Activated CD8-positive, alpha-beta T cell treated with anti-CD3 and anti-CD28 coated beads, Interleukin-2, amount 10 ng/mL, durations not matched to agents 7 days and 5 days (primary cell): ENCODE measurements around the gene CHML. TPM values are rescaled to one million over a fixed set of nuclear protein-coding genes. Genes with fewer than 3 reads are reported as not detected.

Experiments used
- ATAC-seq: fragments of 150-1000 bp; cut with Tn5 transposase; one replicate; pipeline ENCODE4 v1.10.0; 2021; ENCODE audit warnings: moderate library complexity
- CTCF ChIA-PET: fragments of 350-600 bp; sonication (Branson Sonifier 250); formaldehyde crosslinking; loops from one replicate; lab custom pipeline; 2021; ENCODE audit warnings: antibody characterized with exemption; lab: Charles Lee
- POLR2A ChIA-PET: fragments of 350-600 bp; sonication (Branson Sonifier 250); formaldehyde crosslinking; loops from one replicate; lab custom pipeline; 2021; ENCODE audit warnings: antibody characterized with exemption; lab: Charles Lee
- DNase-seq: peaks from one replicate; pipeline ENCODE4 v3.0.0-alpha.2; 2020
- H3K27ac Mint-ChIP-seq: one replicate; pipeline ENCODE4 v1.8.0; 2021; ENCODE audit warnings: mild to moderate bottlenecking, mixed read lengths
- H3K27me3 Mint-ChIP-seq: one replicate; pipeline ENCODE4 v1.8.0; 2021; ENCODE audit warnings: low read depth, mixed read lengths
- H3K36me3 Mint-ChIP-seq: one replicate; pipeline ENCODE4 v1.8.0; 2021; ENCODE audit warnings: low read depth, mixed read lengths
- H3K4me1 Mint-ChIP-seq: one replicate; pipeline ENCODE4 v1.8.0; 2021; ENCODE audit warnings: low read depth, mixed read lengths
- H3K4me3 Mint-ChIP-seq: one replicate; pipeline ENCODE4 v1.8.0; 2021; ENCODE audit warnings: mild to moderate bottlenecking, mixed read lengths
- H3K9me3 Mint-ChIP-seq: one replicate; pipeline ENCODE4 v1.8.0; 2022; ENCODE audit warnings: mixed read lengths; ENCODE audit not compliant: insufficient read depth
- total RNA-seq, 2 experiments: library from RNA; stranded (reverse); gene quantifications; one replicate each; pipeline ENCODE4 v1.2.3, GENCODE V29; 2021

The CHML gene
- total RNA-seq, 2 experiments from 2014 or later, result 18.2 to 18.7 TPM

- Mint-ChIP-seq H3K4me3 (no peak overlapping the region), H3K9me3 (no peaks in the 10 kb centered on the region), H3K4me1 (peaks cover 46% of the 10 kb centered on the region), H3K36me3 (peaks cover 51% of the 10 kb centered on the region), H3K27ac (no peak overlapping the region), H3K27me3 (no peaks in the 10 kb centered on the region)
- DNase-seq (no peak), ATAC-seq (no peak)
- ChIA-PET POLR2A (no interaction called here), CTCF (interaction anchor here (1.5 kb wide), 1 partner anchor 212 kb away, joined by 4 read pairs; the partner anchor contains the start of gene EXO1)
Measured at GRCh38 chr1:241635556-241636152, 4.5 kb downstream of the CHML start.

GRCh38 chr1:241632987-241633386 lies 7.2 kb downstream of the CHML start:
- no peaks in the 10 kb centered on the region for H3K9me3 Mint-ChIP-seq
- H3K36me3 Mint-ChIP-seq, result peaks cover 44% of the 10 kb centered on the region
- DNase-seq (no peak), ATAC-seq (no peak)
- H3K27me3 Mint-ChIP-seq, result no peaks in the 10 kb centered on the region
- POLR2A ChIA-PET, result no interaction called here
- no peak overlapping the region for H3K4me3 Mint-ChIP-seq
- H3K27ac Mint-ChIP-seq, result no peak overlapping the region
- H3K4me1 Mint-ChIP-seq, result peaks cover 42% of the 10 kb centered on the region
- CTCF ChIA-PET, result interaction anchor here (1.3 kb wide), 1 partner anchor 22 kb away, joined by 5 read pairs; no protein-coding TSS in a partner anchor

GRCh38 chr1:241631674-241632073 lies 8.5 kb downstream of the CHML start:
- H3K36me3 Mint-ChIP-seq, result peaks cover 34% of the 10 kb centered on the region
- CTCF ChIA-PET, result no interaction called here
- H3K4me3 Mint-ChIP-seq, result peak overlapping the region; percentile 30
- DNase-seq (no peak), ATAC-seq (no peak)
- H3K27me3 Mint-ChIP-seq, result no peaks in the 10 kb centered on the region
- peaks cover 35% of the 10 kb centered on the region for H3K4me1 Mint-ChIP-seq
- POLR2A ChIA-PET, result no interaction called here
- no peaks in the 10 kb centered on the region for H3K9me3 Mint-ChIP-seq
- no peak overlapping the region for H3K27ac Mint-ChIP-seq

- ChIA-PET POLR2A (no interaction called here), CTCF (no interaction called here)
- Mint-ChIP-seq H3K4me1 (peaks cover 34% of the 10 kb centered on the region), H3K9me3 (no peaks in the 10 kb centered on the region), H3K27ac (no peak overlapping the region), H3K36me3 (peaks cover 30% of the 10 kb centered on the region), H3K27me3 (no peaks in the 10 kb centered on the region), H3K4me3 (no peak overlapping the region)
- ATAC-seq (no peak), DNase-seq (no peak)
Measured at GRCh38 chr1:241630899-241631298, 9.3 kb downstream of the CHML start.

GRCh38 chr1:241630476-241630875 lies 9.7 kb downstream of the CHML start:
- DNase-seq (no peak), ATAC-seq (no peak)
- Mint-ChIP-seq H3K27ac (no peak overlapping the region), H3K36me3 (peaks cover 28% of the 10 kb centered on the region), H3K4me3 (no peak overlapping the region), H3K27me3 (no peaks in the 10 kb centered on the region), H3K9me3 (no peaks in the 10 kb centered on the region), H3K4me1 (peaks cover 30% of the 10 kb centered on the region)
- POLR2A ChIA-PET, result no interaction called here
- CTCF ChIA-PET, result interaction anchor here (1.5 to 1.9 kb wide), 3 partner anchors 10 to 25 kb away, joined by 3 to 8 read pairs (median 7); partner anchors contain the start of genes CHML and OPN3

GRCh38 chr1:241630005-241630404 lies 10.2 kb downstream of the CHML start:
- H3K4me3 Mint-ChIP-seq, result no peak overlapping the region
- ATAC-seq (no peak), DNase-seq (no peak)
- POLR2A ChIA-PET, result no interaction called here
- peaks cover 25% of the 10 kb centered on the region for H3K4me1 Mint-ChIP-seq
- no peaks in the 10 kb centered on the region for H3K27me3 Mint-ChIP-seq
- H3K27ac Mint-ChIP-seq, result no peak overlapping the region
- H3K9me3 Mint-ChIP-seq, result no peaks in the 10 kb centered on the region
- CTCF ChIA-PET, result interaction anchor here (1.5 to 1.9 kb wide), 4 partner anchors 10 to 24 kb away, joined by 3 to 8 read pairs (median 5); partner anchors contain the start of genes CHML and OPN3
- peaks cover 23% of the 10 kb centered on the region for H3K36me3 Mint-ChIP-seq

GRCh38 chr1:241627453-241628259 lies 12.5 kb downstream of the CHML start:
- no peaks in the 10 kb centered on the region for H3K27me3 Mint-ChIP-seq
- H3K27ac Mint-ChIP-seq, result peak overlapping the region; percentile 89
- ChIA-PET CTCF (interaction anchor here (0.6 to 2.7 kb wide), 11 partner anchors 11 to 219 kb away, joined by 3 to 57 read pairs (median 5); partner anchors contain the start of genes CHML, FH and OPN3), POLR2A (interaction anchor here (0.7 to 1.5 kb wide), 2 partner anchors 13 to 1903 kb away, joined by 3 read pairs; partner anchors contain the start of genes CHML and OPN3)
- peak overlapping the region; percentile 69 for H3K4me3 Mint-ChIP-seq
- H3K4me1 Mint-ChIP-seq, result peaks cover 25% of the 10 kb centered on the region
- peak; percentile 84 for ATAC-seq
- no peaks in the 10 kb centered on the region for H3K9me3 Mint-ChIP-seq
- DNase-seq, result peak; percentile 66
- peaks cover 11% of the 10 kb centered on the region for H3K36me3 Mint-ChIP-seq

- no peak for DNase-seq
- CTCF ChIA-PET, result interaction anchor here (1.3 kb wide), 1 partner anchor 14 kb away, joined by 6 read pairs; no protein-coding TSS in a partner anchor
- Mint-ChIP-seq H3K36me3 (peaks cover 3% of the 10 kb centered on the region), H3K4me3 (no peak overlapping the region), H3K4me1 (peaks cover 14% of the 10 kb centered on the region), H3K27me3 (no peaks in the 10 kb centered on the region), H3K9me3 (no peaks in the 10 kb centered on the region), H3K27ac (no peak overlapping the region)
- ATAC-seq, result no peak
- POLR2A ChIA-PET, result no interaction called here
Measured at GRCh38 chr1:241624935-241625334, 15.2 kb downstream of the CHML start.

GRCh38 chr1:241622669-241623068 lies 17.5 kb downstream of the CHML start:
- H3K27ac Mint-ChIP-seq, result no peak overlapping the region
- ATAC-seq (no peak), DNase-seq (no peak)
- ChIA-PET POLR2A (no interaction called here), CTCF (interaction anchor here (0.6 to 5.2 kb wide), 2 partner anchors 11 to 1901 kb away, joined by 3 to 28 read pairs; no protein-coding TSS in a partner anchor)
- peaks cover 3% of the 10 kb centered on the region for H3K36me3 Mint-ChIP-seq
- H3K9me3 Mint-ChIP-seq, result no peaks in the 10 kb centered on the region
- no peak overlapping the region for H3K4me3 Mint-ChIP-seq
- H3K4me1 Mint-ChIP-seq, result peaks cover 3% of the 10 kb centered on the region
- no peaks in the 10 kb centered on the region for H3K27me3 Mint-ChIP-seq

- H3K9me3 Mint-ChIP-seq, result no peaks in the 10 kb centered on the region
- ATAC-seq, result no peak
- no peak for DNase-seq
- POLR2A ChIA-PET, result no interaction called here
- no peak overlapping the region for H3K4me3 Mint-ChIP-seq
- peaks cover 3% of the 10 kb centered on the region for H3K36me3 Mint-ChIP-seq
- CTCF ChIA-PET, result interaction anchor here (0.7 to 1.1 kb wide), 3 partner anchors 9 to 217 kb away, joined by 3 read pairs; no protein-coding TSS in a partner anchor
- no peak overlapping the region for H3K27ac Mint-ChIP-seq
- H3K4me1 Mint-ChIP-seq, result peaks cover 6% of the 10 kb centered on the region
- no peaks in the 10 kb centered on the region for H3K27me3 Mint-ChIP-seq
Measured at GRCh38 chr1:241617426-241617825, 22.7 kb downstream of the CHML start.

- H3K4me3 Mint-ChIP-seq, result no peak overlapping the region
- no peak for ATAC-seq
- no peaks in the 10 kb centered on the region for H3K36me3 Mint-ChIP-seq
- no peak overlapping the region for H3K27ac Mint-ChIP-seq
- CTCF ChIA-PET, result interaction anchor here (1.0 to 1.8 kb wide), 2 partner anchors 9 to 11 kb away, joined by 3 to 4 read pairs; no protein-coding TSS in a partner anchor
- H3K27me3 Mint-ChIP-seq, result no peaks in the 10 kb centered on the region
- DNase-seq, result no peak
- no peaks in the 10 kb centered on the region for H3K9me3 Mint-ChIP-seq
- POLR2A ChIA-PET, result no interaction called here
- peaks cover 6% of the 10 kb centered on the region for H3K4me1 Mint-ChIP-seq
Measured at GRCh38 chr1:241615043-241615974, 24.9 kb downstream of the CHML start.
